ENCODE data around the gene LARP1.
"Not testable (repeated sequence)": the region's sequence is repeated elsewhere in the genome, so short reads cannot be mapped to it uniquely, and the experiment has no call there.

Gene LARP1

DNA sequence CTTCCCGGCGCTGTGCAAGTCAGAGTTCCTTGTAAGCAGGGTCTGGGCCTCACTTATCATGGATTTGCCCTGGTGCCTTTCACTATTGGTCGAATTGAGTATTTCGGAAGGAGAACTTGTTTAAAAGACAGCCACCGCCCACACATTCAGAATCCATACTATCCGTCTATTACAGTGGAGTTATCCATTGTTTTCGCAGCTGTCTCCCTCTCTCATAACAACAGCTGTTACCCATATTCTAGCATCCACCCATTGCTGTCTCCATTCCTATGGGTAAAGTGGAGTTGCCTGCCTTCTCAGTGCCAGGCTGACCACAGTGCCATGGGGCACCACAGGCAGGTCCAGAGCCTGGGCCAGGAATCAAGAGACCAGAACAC, 75.0 kb downstream of the LARP1 start:
- no peak for DNase-seq

DNA sequence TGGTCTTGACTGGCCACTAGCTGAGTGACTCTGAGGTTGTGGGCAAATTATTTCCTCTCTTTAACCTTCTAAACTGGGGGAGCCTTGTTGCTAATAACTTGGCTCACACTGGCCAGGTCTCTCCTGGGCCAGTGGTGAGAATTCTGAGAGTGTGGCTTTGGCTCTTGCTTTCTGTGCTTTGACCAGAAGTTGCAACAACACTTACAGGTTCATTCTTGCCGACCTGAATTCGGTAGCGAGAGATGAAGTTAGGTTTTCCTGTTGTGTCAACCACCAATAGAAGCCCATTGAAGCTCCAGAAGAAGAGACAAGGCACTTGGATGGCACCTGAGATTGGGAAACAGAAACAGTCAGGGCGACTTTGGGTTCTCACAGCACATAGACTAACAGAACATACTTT, 75.4 kb downstream of the LARP1 start:
- DNase-seq = no peak

DNA sequence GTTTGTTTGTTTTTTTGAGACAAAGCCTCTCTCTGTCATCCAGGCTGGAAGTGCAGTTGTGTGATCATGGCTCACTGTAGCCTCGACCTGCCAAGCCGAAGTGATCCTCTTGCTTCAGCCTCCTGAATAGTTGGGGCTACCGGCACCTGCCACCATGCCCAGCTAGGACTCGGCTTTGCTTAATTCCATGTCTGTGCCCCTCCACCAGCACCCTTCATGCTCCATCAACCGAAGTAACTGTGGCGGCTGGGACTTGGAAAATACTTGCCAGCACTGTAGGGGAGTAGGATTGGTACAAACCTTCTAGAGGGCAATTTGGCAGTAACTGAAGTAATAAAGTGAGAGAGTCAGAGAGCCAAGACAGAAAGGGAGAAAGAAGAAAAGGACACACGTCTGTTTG, 76.3 kb downstream of the LARP1 start:
- no peak for DNase-seq

DNA sequence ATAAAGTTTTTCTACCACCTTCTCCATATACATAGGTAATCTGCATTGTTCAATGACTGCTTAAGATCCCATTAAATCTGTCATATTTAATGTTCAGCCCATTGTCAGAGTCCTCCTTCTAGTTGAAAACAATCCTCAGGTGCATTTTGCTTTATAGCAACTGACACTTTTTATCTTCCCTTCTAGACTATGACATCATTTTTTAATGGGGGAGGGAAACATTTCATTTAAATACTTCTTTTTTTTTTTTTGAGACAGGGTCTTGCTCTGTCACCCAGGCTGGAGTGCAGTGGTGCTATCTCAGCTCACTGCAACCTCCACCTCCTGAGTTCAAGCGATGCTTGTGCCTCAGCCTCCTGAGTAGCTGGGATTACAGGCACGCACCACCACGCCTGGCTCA, 77.6 kb downstream of the LARP1 start:
- not testable (repeated sequence) for DNase-seq

DNA sequence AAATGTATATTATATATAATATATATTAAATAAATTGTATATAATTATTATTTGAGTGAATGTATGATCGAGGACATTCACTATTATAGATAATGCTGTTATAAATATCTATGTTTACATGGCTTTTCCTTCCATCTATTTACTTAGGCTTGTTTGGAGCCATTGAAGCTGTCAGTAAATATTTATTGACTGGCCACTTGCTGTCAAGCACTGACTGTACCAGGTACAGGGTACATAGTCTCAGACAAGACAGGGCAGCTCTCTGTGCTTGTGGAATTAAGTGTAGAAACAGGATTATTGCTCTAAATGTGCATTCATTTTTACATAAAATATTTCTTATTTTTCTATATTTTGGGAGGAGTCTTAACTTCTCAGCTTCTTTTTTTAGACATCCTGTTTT, 78.9 kb downstream of the LARP1 start:
- no peak for DNase-seq

DNA sequence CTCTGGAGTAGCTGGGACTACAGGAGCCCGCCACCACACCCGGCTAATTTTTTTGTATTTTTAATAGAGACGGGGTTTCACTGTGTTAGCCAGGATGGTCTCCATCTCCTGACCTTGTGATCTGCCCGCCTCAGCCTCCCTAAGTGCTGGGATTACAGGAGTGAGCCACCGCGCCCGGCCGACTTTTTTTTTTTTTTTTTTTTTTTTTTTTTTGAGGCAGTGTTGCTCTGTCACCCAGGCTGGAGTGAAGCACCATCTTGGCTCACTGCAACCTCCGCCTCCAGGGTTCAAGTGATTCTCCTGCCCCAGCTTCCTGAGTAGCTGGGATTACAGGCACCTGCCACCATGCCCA, 80.5 kb downstream of the LARP1 start:
- not testable (repeated sequence) for DNase-seq

DNA sequence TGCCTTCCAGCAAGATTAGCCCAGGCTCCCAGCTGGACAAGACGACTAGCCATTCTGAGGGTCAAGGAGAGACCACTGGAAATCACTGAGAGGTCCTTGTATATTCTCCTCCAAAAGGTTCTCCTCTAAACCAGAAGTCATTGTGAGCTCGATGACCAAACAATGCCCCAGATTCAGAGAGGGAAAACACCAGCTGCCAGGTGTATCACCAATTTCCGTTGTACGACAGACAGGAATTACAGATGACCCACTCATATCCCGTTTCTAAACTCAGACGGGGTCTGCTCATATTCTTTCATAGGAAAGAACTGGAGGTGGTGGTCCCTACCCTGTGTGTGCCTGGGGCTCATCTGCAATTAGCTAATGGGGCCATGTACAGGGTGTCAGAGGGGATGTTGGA, 81.0 kb downstream of the LARP1 start:
- no peak for DNase-seq

DNA sequence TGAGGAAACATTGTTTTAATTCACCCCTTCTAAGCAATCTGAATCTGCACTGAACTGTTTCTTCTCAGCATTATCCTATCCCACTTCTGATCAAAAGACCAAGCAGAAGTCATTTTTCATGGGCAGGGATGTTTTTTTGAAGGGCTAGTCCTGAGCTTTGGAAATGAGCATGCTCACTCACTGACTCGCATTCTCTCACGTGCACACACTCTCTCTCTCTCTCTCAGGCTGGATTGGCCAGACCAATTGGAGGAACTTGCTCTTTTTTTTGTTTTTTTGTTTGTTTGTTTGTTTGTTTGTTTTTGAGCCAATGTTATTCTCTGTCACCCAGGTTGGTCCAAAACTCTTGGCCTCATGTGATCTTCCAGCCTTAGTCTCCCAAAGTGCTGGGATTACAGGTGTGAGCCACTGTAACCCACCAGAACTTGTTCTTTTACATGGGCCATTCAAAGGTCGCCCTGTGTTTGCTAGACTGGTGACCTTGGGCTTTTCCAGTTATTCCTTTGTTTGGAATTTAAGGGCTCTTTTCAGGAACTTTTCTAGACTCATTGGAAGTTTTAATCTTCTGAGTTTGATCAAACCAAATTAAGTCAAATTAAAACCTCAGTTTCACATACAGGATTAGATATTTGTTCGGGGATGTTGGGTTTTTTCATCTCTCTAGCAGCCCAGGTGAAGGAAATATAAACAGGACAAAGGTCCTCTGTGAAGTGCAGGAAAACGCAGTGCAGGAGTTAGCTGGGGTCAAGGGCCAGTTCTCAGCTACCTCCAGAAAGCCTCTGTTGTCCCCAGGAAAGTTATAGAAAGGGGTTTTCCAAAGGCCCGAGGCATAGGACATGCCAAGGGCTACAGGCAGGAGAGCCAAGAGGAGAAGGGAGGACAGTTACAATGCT, 82.1 kb downstream of the LARP1 start:
- DNase-seq = no peak

DNA sequence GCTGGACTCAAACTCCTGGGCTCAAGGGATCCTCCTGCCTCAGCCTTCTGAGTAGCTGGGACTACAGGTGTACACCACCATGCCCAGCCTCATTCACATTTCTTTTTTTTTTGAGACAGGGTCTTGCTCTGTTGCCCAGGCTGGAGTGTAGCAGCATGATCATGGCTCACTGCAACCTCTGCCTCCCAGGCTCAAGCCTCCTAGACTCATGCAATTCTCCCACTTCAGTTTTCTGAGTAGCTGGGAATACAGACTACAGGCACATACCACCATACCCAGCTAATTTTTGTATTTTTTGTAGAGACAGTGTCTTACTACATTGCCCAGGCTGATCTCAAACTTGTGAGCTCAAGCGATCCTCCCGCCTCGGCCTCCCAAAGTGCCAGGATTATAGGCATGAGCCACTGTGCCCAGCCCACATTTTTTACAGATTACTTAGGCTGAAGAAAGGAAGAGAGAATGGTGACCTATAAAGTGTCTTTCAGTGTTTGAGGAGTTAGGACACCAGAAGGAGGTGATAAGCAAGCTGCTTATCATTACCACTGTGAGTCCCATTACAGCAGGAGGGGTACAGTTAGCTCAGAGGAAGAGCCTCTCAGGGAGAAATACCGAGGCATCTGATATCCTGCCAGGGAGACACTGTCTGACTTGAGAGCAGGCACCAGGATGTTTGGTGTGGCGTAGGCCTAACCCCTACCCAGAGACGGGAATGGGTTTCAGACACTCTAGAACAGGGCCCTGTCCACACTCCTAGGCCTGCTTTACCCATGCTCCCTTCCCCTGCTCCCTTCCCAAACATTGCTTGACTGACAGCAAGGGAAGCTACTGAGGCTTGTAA, 85.5 kb downstream of the LARP1 start:
- no peak for DNase-seq

DNA sequence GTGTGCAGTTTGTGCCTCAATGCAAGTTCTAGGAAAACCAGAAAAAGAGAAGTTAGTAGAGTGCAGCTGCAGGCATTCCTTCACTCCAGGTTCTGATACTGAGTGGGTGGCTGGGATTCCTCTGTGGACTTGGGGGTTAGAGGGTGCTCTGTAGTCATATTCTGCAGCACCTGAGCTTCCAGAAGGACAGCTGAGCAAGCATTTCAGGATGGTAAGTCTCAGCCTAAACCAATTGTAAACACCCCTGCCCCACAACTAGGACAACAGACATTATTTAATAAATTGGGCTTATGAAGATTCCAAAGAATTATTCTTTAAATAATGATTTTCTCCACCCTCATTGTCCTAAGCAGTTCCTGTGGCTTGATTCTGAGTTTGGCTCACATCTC, 86.1 kb downstream of the LARP1 start:
- no peak for DNase-seq

DNA sequence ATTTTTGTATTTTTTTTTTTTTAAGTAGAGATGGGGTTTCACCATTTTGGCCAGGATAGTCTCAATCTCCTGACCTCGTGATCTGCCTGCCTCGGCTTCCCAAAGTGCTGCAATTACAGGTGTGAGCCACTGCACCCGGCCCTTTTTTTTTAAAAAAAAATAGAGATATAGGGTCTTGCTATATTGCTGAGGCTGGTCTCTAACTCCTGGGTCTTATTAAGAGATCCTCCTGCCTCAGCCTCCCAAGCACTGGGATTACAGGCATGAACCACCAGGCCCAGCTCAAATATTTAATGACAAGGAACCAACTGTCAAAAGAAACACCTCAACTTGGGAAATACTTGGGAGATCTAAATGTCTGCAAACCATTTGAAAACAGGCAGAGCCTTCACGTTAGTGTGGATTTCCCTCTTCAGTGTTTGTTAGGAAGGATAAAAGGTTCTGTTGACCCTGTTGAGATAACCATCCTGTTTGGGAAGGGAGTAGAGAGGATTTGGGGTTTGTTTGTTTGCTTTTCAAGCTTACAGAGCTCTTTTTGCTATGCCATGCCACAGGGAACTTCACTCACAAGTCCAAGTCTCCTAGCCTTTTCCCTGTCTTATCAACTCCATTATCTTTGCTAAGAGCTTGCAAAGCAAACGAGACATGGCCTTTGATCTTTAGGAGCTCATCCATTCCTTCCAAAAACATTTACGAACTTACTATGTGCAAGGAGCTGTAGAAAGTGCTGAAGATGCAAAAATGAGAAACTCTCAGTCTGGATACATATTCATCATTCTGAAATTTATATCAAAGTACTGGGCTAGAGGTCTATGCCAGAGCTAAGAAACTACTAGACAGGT, 87.7 kb downstream of the LARP1 start:
- no peak for DNase-seq

DNA sequence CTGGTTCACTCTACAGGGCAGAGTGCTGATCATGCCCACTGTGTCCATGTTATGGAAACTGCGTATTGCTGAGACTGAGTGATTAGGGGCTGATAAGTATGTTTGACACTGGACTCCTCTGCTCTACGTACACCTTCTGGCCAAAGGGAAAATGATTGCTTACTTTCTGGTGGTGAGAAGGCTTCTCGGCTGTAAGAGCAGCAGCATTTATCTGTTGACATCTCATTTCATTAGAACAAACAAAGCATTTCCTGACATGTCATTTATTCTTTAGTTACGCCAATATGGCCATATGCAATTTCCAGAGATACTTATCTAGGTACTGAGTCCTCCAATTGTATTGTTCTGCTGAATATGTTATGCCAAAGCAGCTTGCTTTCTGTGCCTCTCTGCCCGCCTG, 89.6 kb downstream of the LARP1 start:
- DNase-seq = no peak

DNA sequence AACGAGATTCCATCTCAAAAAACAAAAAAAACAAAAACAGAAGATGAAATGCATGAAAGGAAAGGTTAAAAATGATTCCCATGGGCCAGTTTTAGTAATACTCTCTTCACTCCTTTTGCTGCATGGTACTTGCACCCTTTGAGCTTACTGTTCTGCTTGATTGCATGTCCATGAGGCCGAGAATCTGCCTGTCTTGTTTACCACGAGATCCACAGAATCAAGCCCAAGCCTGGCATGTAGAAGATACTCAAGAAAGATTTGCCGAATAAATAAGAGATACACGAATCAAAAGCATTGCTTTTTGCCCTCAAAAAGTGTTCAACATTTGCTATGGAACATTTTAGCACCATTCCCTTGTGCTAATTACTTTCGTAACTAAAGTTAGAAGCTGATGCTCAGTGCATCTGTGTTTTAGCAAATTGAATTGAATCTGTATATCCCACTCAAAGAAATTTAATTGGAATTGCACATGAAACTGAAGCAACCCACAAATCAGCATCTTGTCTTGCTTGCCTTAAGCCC, 94.1 kb downstream of the LARP1 start:
- DNase-seq = no peak

DNA sequence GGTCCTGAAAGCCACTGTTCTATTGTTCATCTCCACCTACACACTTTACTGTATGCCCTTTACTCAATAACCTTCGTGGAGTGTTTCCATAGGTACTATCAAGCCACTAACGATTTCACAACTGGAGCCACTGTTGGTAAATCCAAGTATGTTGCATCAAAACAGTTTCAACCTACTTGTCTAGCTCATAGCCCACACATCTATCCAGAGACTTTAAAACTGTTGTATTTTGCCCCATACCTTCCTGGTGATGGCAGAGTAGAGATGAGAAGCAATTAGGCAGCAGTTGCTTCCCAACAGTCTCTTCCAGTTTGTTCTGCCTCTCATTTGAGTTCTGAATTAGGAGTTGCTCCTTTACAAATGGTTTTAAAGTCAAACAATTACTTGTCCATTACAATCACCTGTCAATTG, 94.6 kb downstream of the LARP1 start:
- no peak for DNase-seq

DNA sequence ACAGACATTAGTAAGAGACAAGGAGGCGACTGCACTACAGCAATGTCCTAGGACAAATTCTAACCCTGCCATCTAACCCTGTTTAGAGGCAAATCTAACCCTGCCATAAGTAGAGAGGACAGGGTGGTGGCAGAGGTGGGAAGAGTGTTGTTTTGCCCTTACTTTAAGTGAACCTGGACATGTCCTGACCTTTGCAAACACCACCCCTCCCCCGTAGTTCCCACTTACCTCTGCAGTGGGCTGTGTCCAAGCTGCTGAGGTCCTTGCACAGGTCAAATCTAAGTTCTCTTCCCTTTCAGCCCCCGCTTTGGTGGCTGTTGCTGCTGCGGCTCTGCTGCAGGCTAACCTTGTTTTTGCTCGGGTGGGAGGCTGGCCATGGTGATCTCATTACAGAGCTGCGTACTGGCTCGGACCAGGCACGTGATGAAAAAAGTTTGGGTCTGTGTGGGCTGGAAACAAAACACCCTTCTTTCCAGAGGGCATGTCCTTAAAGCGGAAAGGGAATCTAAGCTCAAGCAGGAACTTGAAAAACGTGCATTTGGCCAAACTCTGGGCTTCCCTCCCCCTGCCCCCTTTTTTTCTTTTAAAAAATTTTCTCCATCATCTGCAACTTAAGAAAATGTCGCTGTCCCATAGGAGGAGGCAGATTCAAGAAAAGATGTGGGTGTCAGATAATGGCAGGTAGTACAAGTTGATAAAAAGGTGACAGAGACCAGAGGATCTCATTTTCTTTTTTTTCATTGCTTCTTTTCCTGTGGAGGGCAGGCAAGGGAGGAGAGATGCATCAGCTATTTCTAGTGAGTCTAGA, 95.3 kb downstream of the LARP1 start, which contains the start of gene FAXDC2:
FAXDC2 (minus strand) TSS at position 349 of the 808 bp plus-strand sequence. CDS start 12,425 bp downstream, outside the sequence.
- DNase-seq = no peak

DNA sequence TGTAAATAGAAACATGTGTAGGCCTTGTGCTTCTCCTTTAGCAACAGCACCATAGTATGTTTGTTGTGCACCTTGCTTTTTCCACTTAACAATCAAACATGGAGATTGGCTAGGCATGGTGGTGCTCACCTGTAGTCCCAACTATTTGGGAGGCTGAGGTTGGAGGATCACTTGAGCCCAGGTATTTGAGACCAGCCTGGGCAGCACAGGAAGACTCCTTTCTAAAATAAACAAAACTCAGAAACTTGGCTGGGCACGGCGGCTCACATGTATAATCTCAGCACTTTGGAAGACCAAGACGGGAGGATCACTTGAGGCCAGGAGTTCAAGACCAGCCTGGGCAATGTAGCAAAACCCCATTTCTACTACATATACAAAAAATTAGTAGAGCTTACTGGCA, 96.2 kb downstream of the LARP1 start:
- no peak for DNase-seq

DNA sequence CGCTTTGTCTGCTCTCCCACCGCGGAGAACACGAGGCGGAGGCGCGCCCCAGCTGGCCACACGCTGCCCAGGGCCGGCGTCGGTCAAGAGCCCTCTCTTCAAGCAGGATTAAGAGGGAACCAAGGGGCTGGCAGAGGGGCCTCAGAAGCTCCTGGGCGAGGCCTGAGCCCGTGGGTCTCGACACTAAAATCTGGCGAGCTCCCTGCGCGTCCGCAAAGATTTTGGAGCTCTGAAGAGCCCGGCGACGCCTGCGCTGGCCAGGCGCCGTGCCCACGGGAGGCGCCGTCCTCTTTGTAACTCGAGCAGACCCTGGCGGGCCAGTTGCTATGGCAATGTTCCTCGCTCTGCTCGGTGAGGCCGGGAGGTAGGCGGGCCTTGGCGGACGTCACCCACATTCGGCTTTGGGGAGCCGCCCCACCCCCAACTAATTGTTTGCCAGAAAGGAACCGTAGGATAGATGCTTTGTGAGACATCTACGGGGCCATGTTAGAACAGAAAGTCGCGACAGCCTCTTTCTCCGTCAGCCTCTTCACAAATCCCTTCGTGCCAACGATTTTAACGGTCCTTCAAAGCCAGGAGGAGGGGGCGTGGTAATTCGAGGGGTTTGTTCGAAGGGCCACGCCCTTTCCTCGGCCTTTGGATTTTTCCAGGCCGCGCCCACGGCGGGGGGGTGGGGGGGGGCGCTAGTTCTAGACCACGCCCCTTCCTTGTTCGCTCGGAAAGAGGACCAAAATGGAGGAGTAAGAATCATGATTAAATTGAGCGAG, 102.5 kb downstream of the LARP1 start:
- DNase-seq = peak; percentile 78 to 91 (median 80)

DNA sequence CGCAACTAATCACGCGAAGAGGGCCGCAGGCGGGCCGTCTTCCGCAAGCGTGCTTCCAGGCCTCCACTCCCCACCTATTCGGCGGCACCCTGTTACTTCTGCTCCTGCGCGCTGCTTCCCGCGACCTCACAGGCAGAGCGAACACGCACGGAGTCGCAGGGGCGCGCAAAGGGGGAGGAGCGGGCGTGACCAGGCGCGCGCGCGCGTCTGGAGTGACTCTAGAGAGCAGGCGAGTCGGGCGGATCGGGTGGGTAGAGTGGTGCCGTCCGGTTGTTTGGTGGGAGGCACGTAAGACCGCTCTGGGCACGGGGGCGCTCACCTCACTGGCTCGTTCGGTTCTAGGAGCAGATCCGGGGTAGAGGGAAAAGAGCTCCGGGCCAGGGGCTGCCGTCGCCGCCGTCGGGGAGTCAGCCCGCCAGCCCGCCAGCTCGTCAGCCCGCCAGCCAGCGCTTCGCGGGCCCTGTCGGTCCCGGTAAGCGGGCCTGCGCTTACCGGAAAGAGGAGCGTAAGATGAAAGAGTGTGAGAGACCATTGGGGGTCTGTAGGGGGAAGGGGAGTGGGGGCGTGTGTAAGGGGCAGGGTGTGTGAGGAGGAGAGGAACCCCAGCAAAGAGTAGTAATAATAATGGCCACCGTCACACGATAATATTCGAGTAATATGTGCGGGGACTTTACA, 103.3 kb downstream of the LARP1 start, which contains the start of gene CNOT8:
CNOT8 (plus strand) TSS at position 331 of the 675 bp plus-strand sequence. CDS start 4,652 bp downstream, outside the sequence.
- peak; percentile 94 to 97 (median 96) for DNase-seq

DNA sequence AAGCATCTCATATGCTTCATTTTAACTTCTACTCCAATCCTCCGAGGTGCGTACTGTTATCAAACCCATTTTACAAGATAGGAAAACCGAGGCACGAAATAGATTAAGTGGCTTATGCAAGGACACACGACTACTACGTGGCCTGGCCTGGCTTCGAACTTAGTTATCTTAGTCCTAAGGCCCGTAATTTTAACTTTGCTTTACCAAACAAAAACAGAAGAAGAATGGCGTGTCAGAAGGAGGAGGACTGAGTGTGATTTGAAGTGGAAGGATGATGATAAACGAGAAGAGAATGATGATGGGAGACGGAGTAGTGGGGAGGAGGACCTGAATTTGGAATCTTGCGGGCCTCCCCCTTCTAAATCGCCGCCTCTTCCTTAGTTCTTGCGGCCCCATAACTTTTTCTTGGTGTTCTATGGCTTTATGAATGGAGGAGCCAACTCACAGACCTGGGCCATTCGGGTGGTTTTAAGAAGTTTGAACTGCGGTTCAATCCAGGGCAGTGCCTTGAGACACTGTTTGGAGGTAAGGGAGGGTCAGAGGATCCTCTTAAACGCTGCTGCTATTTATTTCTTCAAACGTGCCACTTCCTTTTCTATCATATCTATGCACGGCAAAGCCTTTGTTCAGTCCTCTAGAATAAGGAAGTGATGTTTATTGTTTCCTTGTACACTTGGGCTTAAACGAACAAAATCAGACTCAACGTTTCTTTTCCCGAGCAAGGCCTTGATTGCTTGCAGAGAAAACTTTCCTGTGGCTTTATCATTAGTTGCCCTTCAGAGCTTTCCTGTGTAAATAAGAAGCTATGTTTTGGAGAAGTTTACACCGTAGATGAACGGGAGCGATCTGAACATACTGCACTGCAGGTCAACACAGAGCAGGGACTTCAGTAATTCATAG, 104.0 kb downstream of the LARP1 start:
- no peak for DNase-seq

Measured in activated CD4-positive, CD25-positive, alpha-beta regulatory T cell (primary cell).